PC-3 (cell line): Measurements from ENCODE around the gene SYPL1.

Experiments used
- EZH2 ChIP-seq: fragments of 300-600 bp; sonication (generic); IDR thresholded peaks from one replicate; pipeline ENCODE4 v1.6.1; 2017; ENCODE audit warnings: antibody characterized with exemption, mild to moderate bottlenecking, low read length; ENCODE audit not compliant: unreplicated experiment
- EZH2phosphoT487 ChIP-seq: fragments of 300-600 bp; sonication (generic); IDR thresholded peaks from 2 replicates; pipeline ENCODE4 v1.6.1; 2018; ENCODE audit warnings: mild to moderate bottlenecking, antibody characterized with exemption, low read length, borderline replicate concordance
- TF ChIP-seq, protein P1 (sequence below): fragments of 300-600 bp; sonication (generic); conservative IDR thresholded peaks from 2 replicates; pipeline ENCODE4 v1.5.1; 2017; ENCODE audit warnings: antibody characterized with exemption, low read depth, mild to moderate bottlenecking, low read length

DNA sequence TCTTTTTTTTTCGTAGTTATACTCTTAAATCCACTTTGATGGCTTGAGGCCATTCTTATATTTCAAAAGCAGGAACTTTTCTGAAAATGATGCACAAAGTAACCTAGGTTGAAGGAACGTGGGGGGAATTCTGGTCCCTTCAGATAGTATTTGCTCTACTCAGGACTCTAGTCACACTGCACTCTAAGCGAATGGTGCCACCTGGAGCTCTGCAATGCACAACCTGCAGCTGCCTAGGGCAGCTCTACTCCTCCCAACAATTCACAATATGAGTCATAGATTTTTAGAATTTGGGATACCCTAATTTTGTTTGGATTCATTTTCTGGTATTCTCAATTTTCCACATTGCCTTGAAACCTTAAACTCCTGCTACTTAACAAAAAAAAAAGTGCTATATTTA, 17.3 kb downstream of the SYPL1 start:
- TF ChIP-seq, protein P1, sequence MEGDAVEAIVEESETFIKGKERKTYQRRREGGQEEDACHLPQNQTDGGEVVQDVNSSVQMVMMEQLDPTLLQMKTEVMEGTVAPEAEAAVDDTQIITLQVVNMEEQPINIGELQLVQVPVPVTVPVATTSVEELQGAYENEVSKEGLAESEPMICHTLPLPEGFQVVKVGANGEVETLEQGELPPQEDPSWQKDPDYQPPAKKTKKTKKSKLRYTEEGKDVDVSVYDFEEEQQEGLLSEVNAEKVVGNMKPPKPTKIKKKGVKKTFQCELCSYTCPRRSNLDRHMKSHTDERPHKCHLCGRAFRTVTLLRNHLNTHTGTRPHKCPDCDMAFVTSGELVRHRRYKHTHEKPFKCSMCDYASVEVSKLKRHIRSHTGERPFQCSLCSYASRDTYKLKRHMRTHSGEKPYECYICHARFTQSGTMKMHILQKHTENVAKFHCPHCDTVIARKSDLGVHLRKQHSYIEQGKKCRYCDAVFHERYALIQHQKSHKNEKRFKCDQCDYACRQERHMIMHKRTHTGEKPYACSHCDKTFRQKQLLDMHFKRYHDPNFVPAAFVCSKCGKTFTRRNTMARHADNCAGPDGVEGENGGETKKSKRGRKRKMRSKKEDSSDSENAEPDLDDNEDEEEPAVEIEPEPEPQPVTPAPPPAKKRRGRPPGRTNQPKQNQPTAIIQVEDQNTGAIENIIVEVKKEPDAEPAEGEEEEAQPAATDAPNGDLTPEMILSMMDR = peak; percentile 46; the same call in 1 of the 2 replicates
- TF ChIP-seq EZH2 (no peak), EZH2phosphoT487 (no peak)
